ENCODE measurements around the gene TUBB4A. TPM values are rescaled to one million over a fixed set of nuclear protein-coding genes. Genes with fewer than 3 reads are reported as not detected.
"Not testable (repeated sequence)": the region's sequence is repeated elsewhere in the genome, so short reads cannot be mapped to it uniquely, and the experiment has no call there.

TUBB4A gene
- total RNA-seq, 3 donors from 2014 or later = 0.48 TPM; not detected in 2

- Histone ChIP-seq H3K4me1 (no peaks in the 10 kb centered on the region), H3K27ac (peak overlapping the region; percentile 60 to 75), H3K27me3 (no peaks in the 10 kb centered on the region), H3K36me3 (no peaks in the 10 kb centered on the region), H3K9me3 (no peaks in the 10 kb centered on the region), H3K4me3 (peak overlapping the region; percentile 52 to 87 (median 71))
- TF ChIP-seq, protein P1, sequence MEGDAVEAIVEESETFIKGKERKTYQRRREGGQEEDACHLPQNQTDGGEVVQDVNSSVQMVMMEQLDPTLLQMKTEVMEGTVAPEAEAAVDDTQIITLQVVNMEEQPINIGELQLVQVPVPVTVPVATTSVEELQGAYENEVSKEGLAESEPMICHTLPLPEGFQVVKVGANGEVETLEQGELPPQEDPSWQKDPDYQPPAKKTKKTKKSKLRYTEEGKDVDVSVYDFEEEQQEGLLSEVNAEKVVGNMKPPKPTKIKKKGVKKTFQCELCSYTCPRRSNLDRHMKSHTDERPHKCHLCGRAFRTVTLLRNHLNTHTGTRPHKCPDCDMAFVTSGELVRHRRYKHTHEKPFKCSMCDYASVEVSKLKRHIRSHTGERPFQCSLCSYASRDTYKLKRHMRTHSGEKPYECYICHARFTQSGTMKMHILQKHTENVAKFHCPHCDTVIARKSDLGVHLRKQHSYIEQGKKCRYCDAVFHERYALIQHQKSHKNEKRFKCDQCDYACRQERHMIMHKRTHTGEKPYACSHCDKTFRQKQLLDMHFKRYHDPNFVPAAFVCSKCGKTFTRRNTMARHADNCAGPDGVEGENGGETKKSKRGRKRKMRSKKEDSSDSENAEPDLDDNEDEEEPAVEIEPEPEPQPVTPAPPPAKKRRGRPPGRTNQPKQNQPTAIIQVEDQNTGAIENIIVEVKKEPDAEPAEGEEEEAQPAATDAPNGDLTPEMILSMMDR (IDR thresholded peaks at IDR 0.05) = no peak
- no peak for TF ChIP-seq POLR2AphosphoS5 (IDR thresholded peaks at IDR 0.05)
- no peak for TF ChIP-seq POLR2A (IDR thresholded peaks at IDR 0.05)
- intact Hi-C loops (cut with DNase I; ENCODE audit: low total_unique reads) = no loop called here
- DNase-seq (ENCODE audit: low spot score in 2 of 2) = peak; percentile 73 to 78
Observed at GRCh38 chr19:6516018-6516658, 14.0 kb upstream of the TUBB4A start.

GRCh38 chr19:6514926-6515544 lies 12.9 kb upstream of the TUBB4A start:
- TF ChIP-seq POLR2AphosphoS5 (IDR thresholded peaks at IDR 0.05) (no peak), POLR2A (IDR thresholded peaks at IDR 0.05) (no peak)
- TF ChIP-seq, protein P1 (IDR thresholded peaks at IDR 0.05) = no peak
- Histone ChIP-seq H3K36me3 (no peaks in the 10 kb centered on the region), H3K9me3 (no peaks in the 10 kb centered on the region), H3K27ac (no peak overlapping the region), H3K27me3 (no peaks in the 10 kb centered on the region), H3K4me1 (no peaks in the 10 kb centered on the region), H3K4me3 (no peak overlapping the region)
- intact Hi-C loops (cut with DNase I; ENCODE audit: low total_unique reads) = no loop called here
- no peak for DNase-seq (ENCODE audit: low spot score in 2 of 2)

DNA sequence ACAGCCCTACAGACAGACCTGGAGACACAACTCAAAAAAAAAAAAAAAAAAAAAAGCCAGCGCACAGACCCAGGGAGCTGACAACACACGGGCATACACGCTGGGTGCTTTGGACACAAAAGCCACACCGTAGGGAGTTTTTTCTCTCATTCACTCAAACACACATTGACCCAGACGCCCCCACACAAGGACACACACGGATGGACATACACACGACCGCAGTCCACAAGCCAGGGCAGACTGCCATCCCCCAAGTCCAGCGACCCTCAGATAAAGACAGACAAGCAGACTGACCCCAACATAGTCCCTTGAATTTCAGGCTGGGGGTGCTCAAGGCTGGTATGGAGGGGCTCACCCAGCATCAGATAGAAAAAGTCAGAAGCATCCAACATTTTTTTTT lies 12.0 kb upstream of the TUBB4A start:
- Histone ChIP-seq H3K4me1 (no peaks in the 10 kb centered on the region), H3K4me3 (no peak overlapping the region), H3K36me3 (no peaks in the 10 kb centered on the region), H3K27ac (no peak overlapping the region), H3K27me3 (no peaks in the 10 kb centered on the region), H3K9me3 (no peaks in the 10 kb centered on the region)
- intact Hi-C loops (cut with DNase I; ENCODE audit: low total_unique reads) = no loop called here
- TF ChIP-seq, protein P1 (IDR thresholded peaks at IDR 0.05) = no peak
- no peak for DNase-seq (ENCODE audit: low spot score in 2 of 2)

DNA sequence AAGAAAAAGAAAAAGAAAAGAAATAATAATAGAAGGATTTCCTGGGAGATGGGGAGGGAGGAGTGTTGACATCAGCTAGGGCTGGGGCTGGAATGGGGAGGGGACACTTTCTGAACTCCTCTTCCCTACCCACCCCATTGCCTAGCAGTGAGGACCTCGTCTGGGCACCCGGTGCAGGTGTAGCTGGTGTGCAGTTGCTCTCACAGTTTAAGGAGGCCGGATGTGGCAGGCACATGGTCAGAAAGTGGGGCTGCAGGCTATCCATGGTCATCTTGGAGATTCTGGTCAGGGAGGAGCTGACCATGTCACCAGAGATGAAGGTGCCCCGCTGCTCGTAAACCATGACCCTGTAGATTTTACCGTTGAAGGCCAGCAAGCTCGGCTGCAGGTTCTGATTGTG lies 8.5 kb upstream of the TUBB4A start:
- Histone ChIP-seq H3K27me3 (no peaks in the 10 kb centered on the region), H3K4me1 (no peaks in the 10 kb centered on the region), H3K27ac (no peak overlapping the region), H3K9me3 (no peaks in the 10 kb centered on the region), H3K4me3 (no peak overlapping the region), H3K36me3 (no peaks in the 10 kb centered on the region)
- no peak for DNase-seq (ENCODE audit: low spot score in 2 of 2)
- TF ChIP-seq, protein P1 (IDR thresholded peaks at IDR 0.05) = no peak
- no peak for TF ChIP-seq POLR2A (IDR thresholded peaks at IDR 0.05)
- intact Hi-C loops (cut with DNase I; ENCODE audit: low total_unique reads) = no loop called here

DNA sequence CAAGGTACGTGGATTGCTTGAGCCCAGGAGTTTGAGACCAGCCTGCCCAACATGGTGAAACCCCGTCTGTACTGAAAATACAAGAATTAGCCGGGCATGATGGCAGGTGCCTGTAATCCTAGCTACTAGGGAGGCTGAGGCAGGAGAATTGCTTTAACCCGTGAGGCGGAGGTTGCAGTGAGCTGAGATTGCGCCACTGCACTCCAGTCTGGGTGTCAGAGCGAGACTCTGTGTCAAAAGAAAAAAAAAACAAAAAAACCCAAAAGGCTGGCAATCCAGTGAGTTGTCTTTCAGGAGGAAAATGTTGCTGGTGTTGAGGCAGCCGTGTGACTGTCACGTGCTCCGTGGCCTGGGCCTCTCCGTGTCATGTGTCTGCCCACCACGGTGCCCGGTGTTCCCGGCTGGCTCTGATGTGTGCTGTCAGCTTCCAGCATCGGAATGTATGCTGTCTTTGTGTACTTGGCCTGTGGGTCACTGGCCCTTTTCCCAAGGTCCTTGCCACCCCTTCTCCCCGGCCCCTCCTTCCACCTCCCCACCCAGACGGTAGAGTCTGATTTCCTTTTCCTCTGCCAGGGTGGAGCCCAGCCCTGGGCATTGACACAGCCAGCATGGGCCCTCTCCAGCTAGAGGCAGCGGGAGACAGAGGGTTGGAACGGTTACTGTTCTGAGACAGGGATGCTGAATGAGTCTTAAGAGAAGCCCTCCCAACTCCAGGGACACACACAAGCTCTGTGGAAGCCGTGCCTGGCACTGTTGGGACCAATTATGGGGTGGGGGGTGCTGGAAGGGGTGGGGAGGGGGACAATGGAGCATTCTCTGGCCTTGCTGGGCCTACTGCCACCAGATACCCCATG lies 7.2 kb upstream of the TUBB4A start:
- Histone ChIP-seq H3K4me3 (no peak overlapping the region), H3K27me3 (no peaks in the 10 kb centered on the region), H3K9me3 (no peaks in the 10 kb centered on the region), H3K36me3 (no peaks in the 10 kb centered on the region), H3K4me1 (no peaks in the 10 kb centered on the region), H3K27ac (no peak overlapping the region)
- no peak for DNase-seq (ENCODE audit: low spot score in 2 of 2)
- intact Hi-C loops (cut with DNase I; ENCODE audit: low total_unique reads) = no loop called here
- TF ChIP-seq POLR2A (IDR thresholded peaks at IDR 0.05) = no peak
- TF ChIP-seq POLR2AphosphoS5 (IDR thresholded peaks at IDR 0.05) = no peak
- TF ChIP-seq, protein P1 (IDR thresholded peaks at IDR 0.05) = no peak

DNA sequence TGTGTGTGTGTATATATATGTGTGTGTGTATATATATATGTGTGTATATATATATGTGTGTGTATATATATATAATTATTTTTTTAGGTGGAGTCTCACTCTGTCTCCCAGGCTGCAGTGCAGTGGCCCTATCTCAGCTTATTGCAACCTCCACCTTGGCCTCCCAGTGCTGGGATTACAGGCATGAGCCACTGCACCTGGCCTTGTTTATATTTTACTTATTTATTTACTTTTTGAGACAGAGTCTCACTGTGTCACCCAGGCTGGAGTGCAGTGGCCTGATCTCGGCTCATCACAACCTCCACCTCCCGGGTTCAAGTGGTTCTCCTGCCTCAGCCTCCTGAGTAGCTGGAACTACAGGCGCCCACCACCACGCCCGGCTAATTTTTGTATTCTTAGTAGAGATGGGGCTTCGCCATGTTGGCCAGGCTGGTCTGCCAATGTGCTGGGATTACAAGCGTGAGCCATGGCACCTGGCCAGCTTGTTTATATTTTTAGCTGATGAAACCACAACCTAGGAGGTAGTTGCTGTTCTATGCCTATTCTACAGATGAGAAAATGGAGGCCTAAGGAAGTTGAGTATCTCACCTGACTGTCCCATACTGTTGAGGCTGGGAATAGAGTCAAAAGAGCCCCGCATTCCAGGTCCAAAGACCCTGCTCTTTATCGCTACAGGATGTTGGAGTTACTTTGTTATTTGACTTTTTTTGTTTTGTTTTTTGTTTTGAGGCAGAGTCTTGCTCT lies 6.1 kb upstream of the TUBB4A start:
- H3K27ac ChIP-seq; H3K27me3 ChIP-seq; H3K9me3 ChIP-seq; H3K36me3 ChIP-seq; H3K4me1 ChIP-seq; H3K4me3 ChIP-seq; intact Hi-C loops (cut with DNase I; ENCODE audit: low total_unique reads); DNase-seq (ENCODE audit: low spot score in 2 of 2): not testable (repeated sequence)
